ENCODE measurements around the gene CTSE.
"Not testable (repeated sequence)": the region's sequence is repeated elsewhere in the genome, so short reads cannot be mapped to it uniquely, and the experiment has no call there.

CTSE gene

DNA sequence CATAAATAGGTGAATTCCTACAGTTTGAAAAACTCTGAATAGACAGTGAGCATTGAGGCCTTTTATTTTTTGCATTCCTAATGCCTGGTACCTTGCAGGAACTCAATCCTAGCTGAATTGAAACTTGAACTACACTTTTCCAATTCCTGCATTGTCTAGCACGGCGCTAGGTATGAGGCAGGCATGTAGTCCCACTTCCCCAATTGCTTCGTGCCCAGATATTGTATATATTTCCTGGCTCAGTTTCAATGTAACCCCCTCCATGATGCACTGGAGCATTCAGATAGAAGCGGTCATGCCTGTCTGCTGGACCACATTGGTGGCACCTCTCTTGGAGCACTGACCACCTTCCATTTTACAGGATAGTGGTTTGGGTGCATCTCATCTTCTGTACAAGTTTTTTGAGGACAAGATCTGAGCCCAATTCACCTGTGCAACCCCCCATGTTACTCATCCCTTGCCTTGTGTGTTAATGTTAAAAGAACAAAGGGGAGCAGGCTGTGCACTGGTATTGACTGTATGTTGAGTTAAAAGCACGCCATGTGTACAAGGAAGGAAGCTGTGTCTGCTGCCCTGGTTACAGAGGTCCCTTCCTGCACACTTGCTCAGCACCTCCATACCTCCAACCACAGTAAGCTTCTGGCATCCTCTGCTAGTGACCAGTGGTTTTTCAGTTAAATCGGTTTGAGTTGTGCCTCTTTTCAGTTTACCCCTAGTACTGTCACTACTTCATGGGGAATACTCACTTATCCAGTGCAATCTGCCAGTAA, 10.5 kb downstream of the CTSE start:
- no peak for DNase-seq

GRCh38 chr1:206012086-206012859, 11.4 kb downstream of the CTSE start:
- peak; percentile 66 for DNase-seq

GRCh38 chr1:206011057-206011456, 12.6 kb downstream of the CTSE start:
- no peak for DNase-seq

GRCh38 chr1:206010060-206010459, 13.6 kb downstream of the CTSE start:
- no peak for DNase-seq

DNA sequence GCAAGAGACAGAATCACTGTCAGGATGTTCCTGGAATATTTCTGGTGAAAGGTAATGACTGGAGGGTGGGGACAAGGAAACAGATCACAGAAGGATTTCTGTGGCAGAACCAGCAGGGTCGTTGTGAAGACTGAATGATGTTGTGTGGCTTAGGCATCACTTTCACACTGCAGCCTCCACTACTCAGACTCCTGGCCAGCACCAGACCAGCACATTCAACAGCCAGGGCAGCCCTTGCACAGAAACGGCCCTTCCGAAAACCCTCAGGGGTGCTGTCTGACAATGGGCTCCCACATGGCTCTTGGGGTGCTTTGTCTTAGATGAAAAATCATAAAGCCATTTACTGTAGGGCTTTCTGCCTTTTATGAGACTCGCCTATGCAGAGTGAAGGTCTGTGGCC, 16.7 kb downstream of the CTSE start:
- peak; percentile 42 for DNase-seq

DNA sequence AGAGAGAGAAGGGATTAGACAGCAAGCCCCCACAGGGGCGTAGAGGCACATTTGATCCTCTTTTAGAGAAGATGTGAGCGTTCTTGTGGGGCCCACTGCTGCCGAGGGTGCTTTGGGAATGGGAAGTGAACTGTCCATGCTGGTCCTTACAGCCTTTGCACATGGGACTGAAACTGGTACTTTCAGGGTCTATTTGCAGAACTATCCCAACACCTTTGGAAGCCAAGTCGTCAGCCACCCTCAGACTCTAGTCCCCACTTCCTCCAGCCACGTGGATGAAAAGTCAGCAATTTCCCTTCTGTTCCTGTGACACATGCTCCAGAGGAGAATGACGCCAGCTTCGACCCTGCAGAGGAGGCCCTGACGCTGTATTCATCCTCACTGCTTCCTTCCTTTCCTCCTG, 17.9 kb downstream of the CTSE start:
- peak; percentile 41 for DNase-seq

GRCh38 chr1:206005234-206005633, 18.5 kb downstream of the CTSE start:
- DNase-seq = peak; percentile 48

DNA sequence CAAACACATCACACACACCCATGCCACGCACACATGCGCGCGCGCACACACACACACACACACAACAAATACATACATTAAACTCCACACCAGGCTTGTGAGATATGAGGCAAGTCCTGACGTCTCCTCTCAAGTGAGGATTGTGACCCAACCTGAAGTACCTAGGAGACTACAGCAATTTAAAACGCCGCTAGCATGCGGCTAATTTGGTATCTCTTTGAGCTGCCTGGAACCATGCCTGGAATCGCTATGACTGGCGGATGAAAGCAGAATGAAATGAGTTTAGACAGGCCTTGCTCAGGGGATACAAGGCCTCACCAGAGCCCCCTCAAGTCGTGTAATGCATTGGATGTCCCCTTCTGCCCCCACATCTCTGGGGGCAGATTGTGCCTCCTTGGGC, 18.9 kb downstream of the CTSE start:
- peak; percentile 19 for DNase-seq

GRCh38 chr1:206003854-206004800, 19.6 kb downstream of the CTSE start:
- DNase-seq = peak; percentile 40

DNA sequence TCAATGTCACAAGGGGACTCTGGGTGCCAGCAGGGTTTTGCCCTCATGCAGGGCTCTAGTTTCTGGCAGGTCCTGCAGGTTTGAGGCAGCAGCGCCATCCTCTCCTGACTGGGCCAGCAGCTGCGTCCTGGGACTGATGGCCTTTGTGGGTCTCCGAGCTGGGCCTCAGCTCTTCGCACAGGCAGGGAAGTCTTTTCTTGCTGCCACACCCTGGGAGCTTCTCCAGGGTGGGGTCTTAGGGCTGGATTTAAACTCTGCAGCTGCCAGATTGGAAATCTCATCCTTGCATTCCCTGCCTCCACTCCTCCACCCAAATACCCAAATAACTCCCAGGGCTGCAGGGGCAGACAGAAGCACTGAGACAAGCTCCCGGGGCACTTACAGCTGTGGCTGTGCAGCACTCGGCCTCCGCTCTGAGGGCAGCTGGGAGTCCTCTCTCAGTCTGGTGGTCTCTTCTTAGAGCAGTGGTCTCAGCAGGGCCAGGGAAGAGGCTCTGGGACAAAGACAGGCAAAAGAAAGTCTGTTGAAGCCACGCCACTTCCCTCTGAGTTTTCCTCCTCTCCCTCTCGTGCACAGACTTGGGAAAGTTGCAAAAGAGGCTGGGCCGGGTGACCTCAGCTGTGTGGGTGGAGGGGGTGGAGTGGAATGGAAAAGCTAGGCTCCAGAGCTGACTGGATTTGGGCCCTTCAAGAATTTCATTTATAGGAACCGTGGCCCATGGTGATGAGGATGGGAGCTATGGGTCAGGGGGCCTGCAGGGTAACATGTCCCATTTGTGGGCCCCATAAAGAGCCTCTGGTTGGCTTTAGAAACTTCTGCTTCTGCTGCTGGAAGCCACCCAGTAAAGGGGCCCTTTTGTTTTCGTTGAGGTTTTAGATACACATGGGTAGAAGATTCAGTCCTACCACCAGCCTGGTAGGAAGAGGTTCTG, 20.6 kb downstream of the CTSE start, which contains the start of gene RAB7B:
TSS of gene RAB7B (minus strand) at position 525 of the 931 bp plus-strand sequence. CDS start 9,260 bp downstream, outside the sequence.
- DNase-seq = peak; percentile 46

DNA sequence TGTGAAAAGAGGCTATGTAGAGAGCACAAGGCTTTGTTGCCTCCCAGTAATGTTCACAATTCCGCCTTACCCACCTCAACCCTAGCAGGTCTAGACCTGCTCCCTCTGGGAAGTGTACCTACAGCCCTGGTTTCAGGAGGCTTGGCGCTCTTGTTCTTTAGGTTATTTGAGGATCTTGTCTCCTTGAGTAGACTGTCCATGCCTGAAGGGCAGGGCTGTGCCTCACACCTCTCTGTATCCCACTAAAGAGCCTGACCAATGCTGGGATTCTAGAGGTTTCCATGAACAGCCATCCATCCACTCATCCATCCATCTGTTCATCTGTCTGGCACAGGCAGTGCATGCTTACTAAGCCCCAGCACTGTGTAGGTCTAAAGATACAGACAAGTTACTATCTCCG, 21.5 kb downstream of the CTSE start:
- peak; percentile 51 for DNase-seq

GRCh38 chr1:206001476-206001888, 22.2 kb downstream of the CTSE start:
- peak; percentile 68 for DNase-seq

GRCh38 chr1:206000641-206001339, 22.9 kb downstream of the CTSE start:
- peak; percentile 53 for DNase-seq

GRCh38 chr1:205998457-205999241, 25.0 kb downstream of the CTSE start:
- peak; percentile 30 for DNase-seq

- DNase-seq = not testable (repeated sequence)
These were observed 27.1 kb downstream of the CTSE start for GRCh38 chr1:205996641-205997040.

GRCh38 chr1:205994346-205994745, 29.3 kb downstream of the CTSE start:
- no peak for DNase-seq

- peak; percentile 24 for DNase-seq
These were observed 30.6 kb downstream of the CTSE start for GRCh38 chr1:205993068-205993467.

DNA sequence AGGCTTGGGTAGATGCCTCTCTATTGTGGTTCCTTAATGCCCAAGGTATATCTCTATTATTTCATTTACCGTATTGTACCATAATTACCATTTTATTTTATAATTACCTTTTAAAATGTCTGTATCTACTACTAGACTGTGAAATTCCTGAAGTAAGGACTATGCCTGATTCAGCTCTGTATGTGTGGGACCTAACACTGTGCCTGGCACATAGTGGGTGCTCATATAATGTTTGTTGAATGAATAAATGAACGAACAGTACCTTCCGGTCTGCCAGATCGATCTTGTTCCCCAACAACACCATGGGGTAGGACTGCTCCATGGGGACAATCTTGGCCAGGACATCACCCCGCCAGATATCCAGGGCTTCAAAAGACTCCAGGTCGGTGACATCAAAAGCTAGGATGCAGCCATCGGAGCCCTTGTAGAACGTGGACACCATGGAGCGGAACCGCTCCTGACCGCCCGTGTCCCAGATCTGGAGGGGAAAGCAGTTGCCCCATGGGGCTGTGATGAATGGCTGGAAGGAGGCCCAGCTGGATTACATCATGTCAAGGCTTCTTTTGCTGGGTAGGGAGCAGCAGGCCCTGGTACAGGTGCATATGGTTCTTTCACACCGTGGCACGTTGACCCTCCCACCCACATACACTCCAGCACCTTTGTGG, 31.3 kb downstream of the CTSE start:
- no peak for DNase-seq

DNA sequence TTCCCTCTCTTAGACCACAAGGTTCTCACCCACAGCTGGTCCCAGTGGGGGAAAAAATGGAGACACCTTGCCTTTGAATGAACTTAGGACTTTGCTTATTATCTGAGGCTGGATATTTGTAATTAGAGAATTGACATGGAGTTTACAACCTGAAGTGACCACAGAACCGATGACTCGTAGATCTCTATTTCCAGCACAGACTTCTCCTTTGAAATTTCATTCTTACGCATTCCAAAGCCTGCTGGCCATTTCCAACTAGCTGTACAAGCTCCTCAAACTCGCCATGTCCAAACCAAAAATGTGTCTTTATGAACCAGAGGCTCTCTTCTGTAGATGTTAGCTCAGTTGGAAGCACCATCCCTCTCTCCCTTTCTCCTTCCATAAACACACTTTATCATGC, 32.5 kb downstream of the CTSE start:
- DNase-seq = no peak

DNA sequence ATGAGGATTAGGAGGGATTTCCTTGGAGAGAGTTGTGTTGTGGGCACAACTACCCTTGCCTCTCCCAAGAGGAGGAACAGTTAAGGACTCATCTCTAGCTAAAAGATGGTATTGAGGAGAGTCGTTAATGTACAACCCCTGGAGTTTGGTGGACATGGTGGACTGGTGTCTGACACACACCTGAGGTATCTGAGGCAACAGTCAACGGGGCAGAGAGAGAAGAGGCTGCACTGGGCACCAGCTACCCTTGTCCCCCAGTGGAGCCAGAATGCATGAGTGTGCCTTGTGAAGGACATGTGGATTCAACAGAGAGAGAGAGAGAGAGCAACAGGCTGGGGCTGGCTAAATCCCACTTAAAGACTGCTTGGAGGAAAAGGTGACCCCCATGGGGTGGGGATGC, 33.5 kb downstream of the CTSE start:
- DNase-seq = no peak

Data from activated CD8-positive, alpha-beta memory T cell treated with anti-CD3 and anti-CD28 coated beads for 24 hours (primary cell).